Measurements from ENCODE around the gene USP13. TPM values are rescaled to one million over a fixed set of nuclear protein-coding genes. Genes with fewer than 3 reads are reported as not detected.
A peak's percentile ranks its signal among the peaks of the same experiment; 100 is the strongest.

The USP13 gene
- total and polyA plus RNA-seq, 2 of the 13 experiments (the other 11 are each of a cell fraction or from before 2014, with no cell fraction given) = 15.9 to 36.7 TPM

- no peak for TF ChIP-seq THRA (CRISPR knock-in tag; IDR thresholded peaks at IDR 0.05; ENCODE audit: borderline replicate concordance)
- no peak for TF ChIP-seq HNRNPLL (IDR thresholded peaks at IDR 0.05; ENCODE audit: low read depth, low read length, poor library complexity, severe bottlenecking)
- TF ChIP-seq HBP1 (CRISPR knock-in tag; IDR thresholded peaks at IDR 0.05; ENCODE audit: low read depth) = no peak
- no peak for TF ChIP-seq ZNF776 (CRISPR knock-in tag; IDR thresholded peaks at IDR 0.05)
- no peak for TF ChIP-seq MXI1 (IDR thresholded peaks at IDR 0.05; ENCODE audit: borderline replicate concordance, low read depth, low read length)
- TF ChIP-seq ZNF430 (CRISPR knock-in tag; IDR thresholded peaks at IDR 0.05) = no peak
- no peak for TF ChIP-seq KIAA2018 (CRISPR knock-in tag; IDR thresholded peaks at IDR 0.05; ENCODE audit: borderline replicate concordance)
- TF ChIP-seq NFIC (IDR thresholded peaks at IDR 0.05; ENCODE audit: low read length) = no peak
- 0 out of 2 replicates have a peak, but pooled peaks have one; percentile 25 for TF ChIP-seq POGZ (CRISPR knock-in tag; IDR thresholded peaks at IDR 0.05)
- no peak for TF ChIP-seq ZBTB34 (CRISPR knock-in tag; IDR thresholded peaks at IDR 0.05)
- no peak for TF ChIP-seq NR1H2 (CRISPR knock-in tag; IDR thresholded peaks at IDR 0.05; ENCODE audit: borderline replicate concordance, low read depth)
- TF ChIP-seq ZNF549 (CRISPR knock-in tag; IDR thresholded peaks at IDR 0.05) = no peak
- TF ChIP-seq MLX (CRISPR knock-in tag; IDR thresholded peaks at IDR 0.05) = no peak
- TF ChIP-seq CREBL2 (CRISPR knock-in tag; IDR thresholded peaks at IDR 0.05; ENCODE audit: borderline replicate concordance) = no peak
These were observed 10.3 kb downstream of the USP13 start (continued) for GRCh38 chr3:179663093-179663492.

Data from HepG2 (cell line).